Peyer's patch (tissue), 4 donors: ENCODE measurements around the gene NFKBIB.

Experiments
- CTCF ChIP-seq, 6 experiments: fragments of 450-650 bp in 4 of 6; fragments of 200-600 bp in 2 of 6; sonication (generic) in 1 of 6; IDR thresholded peaks; one replicate each; pipeline ENCODE4 v1.5.1; 2017 to 2019; ENCODE audit warnings: antibody characterized with exemption in 6 of 6, mild to moderate bottlenecking in 3 of 6, moderate library complexity in 1 of 6
- POLR2A ChIP-seq, 2 donors: fragments of 450-650 bp; IDR thresholded peaks; one replicate each; pipeline ENCODE4 v1.5.1; 2017; ENCODE audit warnings: antibody characterized with exemption in 2 of 2, mild to moderate bottlenecking in 2 of 2, moderate library complexity in 2 of 2

- TF ChIP-seq CTCF (IDR thresholded peaks at IDR 0.05): no peak
- no peak for TF ChIP-seq POLR2A (IDR thresholded peaks at IDR 0.05)
Observed at GRCh38 chr19:38856813-38857212, 43.0 kb upstream of the NFKBIB start.
